ENCODE measurements around the gene MRPL41.
"Not testable (repeated sequence)": the region's sequence is repeated elsewhere in the genome, so short reads cannot be mapped to it uniquely, and the experiment has no call there.

Gene MRPL41

GRCh38 chr9:137551264-137552021 is at the start of gene MRPL41:
TSS of gene MRPL41 (plus strand) at chr9:137551879. CDS start at chr9:137552082, 203 bp downstream.
- DNase-seq = peak; percentile 92

- peak; percentile 16 for DNase-seq
Measured at GRCh38 chr9:137502008-137502911, 49.4 kb upstream of the MRPL41 start.

GRCh38 chr9:137504432-137504777 is 47.3 kb upstream of the MRPL41 start:
- DNase-seq = peak; percentile 18

- DNase-seq = no peak
Measured at GRCh38 chr9:137505421-137506140, 46.1 kb upstream of the MRPL41 start.

- no peak for DNase-seq
Measured at GRCh38 chr9:137506274-137506673, 45.4 kb upstream of the MRPL41 start.

- DNase-seq = no peak
Measured at GRCh38 chr9:137506702-137507171, 44.9 kb upstream of the MRPL41 start.

- no peak for DNase-seq
Measured at GRCh38 chr9:137509198-137509597, 42.5 kb upstream of the MRPL41 start.

GRCh38 chr9:137511126-137511525 is 40.6 kb upstream of the MRPL41 start:
- DNase-seq = not testable (repeated sequence)

- no peak for DNase-seq
Measured at GRCh38 chr9:137511758-137512463, 39.8 kb upstream of the MRPL41 start.

GRCh38 chr9:137513136-137513535 is 38.5 kb upstream of the MRPL41 start:
- not testable (repeated sequence) for DNase-seq

- not testable (repeated sequence) for DNase-seq
Measured at GRCh38 chr9:137513801-137514570, 37.7 kb upstream of the MRPL41 start.

- no peak for DNase-seq
Measured at GRCh38 chr9:137514691-137515337, 36.9 kb upstream of the MRPL41 start.

GRCh38 chr9:137515338-137515724 is 36.3 kb upstream of the MRPL41 start:
- no peak for DNase-seq

- no peak for DNase-seq
Measured at GRCh38 chr9:137516144-137516917, 35.3 kb upstream of the MRPL41 start.

- DNase-seq = not testable (repeated sequence)
Measured at GRCh38 chr9:137518661-137519459, 32.8 kb upstream of the MRPL41 start.

GRCh38 chr9:137519553-137519952 is 32.1 kb upstream of the MRPL41 start:
- no peak for DNase-seq

- no peak for DNase-seq
Measured at GRCh38 chr9:137520614-137521404, 30.9 kb upstream of the MRPL41 start.

GRCh38 chr9:137521405-137521985 is 30.2 kb upstream of the MRPL41 start:
- DNase-seq = no peak

Data from activated CD4-positive, alpha-beta T cell treated with anti-CD3 and anti-CD28 coated beads for 48 hours (primary cell).